Heart left ventricle (tissue), 16 donors: ENCODE data around the gene CRISPLD2. TPM values are rescaled to one million over a fixed set of nuclear protein-coding genes. Genes with fewer than 3 reads are reported as not detected.

Experiments
- ATAC-seq, 4 donors: fragments of 200-7000 bp; cut with Tn5 transposase; one replicate each; pipeline ENCODE4 v1.9.1; 2020 to 2022; ENCODE audit warnings: moderate library complexity in 4 of 4, mild to moderate bottlenecking in 3 of 4, moderate number of reproducible peaks in 1 of 4
- DNase-seq, 5 donors: peaks; one replicate each; pipeline ENCODE4 v3.0.0-alpha.2; 2020
- H3K27ac ChIP-seq, 12 donors: fragments of 200-600 bp; sonication (generic) in 4 of 12; one replicate each; pipeline versions ENCODE4 v1.5.0 to v1.8.0; 2016 to 2022; ENCODE audit warnings: mild to moderate bottlenecking in 2 of 12
- H3K27me3 ChIP-seq, 9 donors: fragments of 200-600 bp; sonication (generic) in 2 of 9; one replicate each; pipeline versions ENCODE4 v1.5.1 to v1.8.0; 2016 to 2022; ENCODE audit warnings: mild to moderate bottlenecking in 3 of 9
- H3K36me3 ChIP-seq, 9 donors: fragments of 200-600 bp; sonication (generic) in 2 of 9; one replicate each; pipeline versions ENCODE4 v1.5.0 to v1.8.0; 2018 to 2022; ENCODE audit warnings: mild to moderate bottlenecking in 2 of 9
- H3K4me1 ChIP-seq, 12 donors: fragments of 200-600 bp; sonication (generic) in 4 of 12; one replicate each; pipeline versions ENCODE4 v1.5.0 to v1.8.0; 2016 to 2022; ENCODE audit warnings: mild to moderate bottlenecking in 3 of 12
- H3K4me3 ChIP-seq, 12 donors: fragments of 200-600 bp; sonication (generic) in 4 of 12; one replicate each; pipeline versions ENCODE4 v1.5.0 to v1.8.0; 2017 to 2022; ENCODE audit warnings: mild to moderate bottlenecking in 9 of 12, moderate library complexity in 4 of 12
- H3K9me3 ChIP-seq, 12 donors: fragments of 200-600 bp; sonication (generic) in 4 of 12; one replicate each; pipeline versions ENCODE4 v1.5.0 to v1.8.0; 2016 to 2022; ENCODE audit warnings: mild to moderate bottlenecking in 1 of 12
- POLR2A ChIP-seq, 2 donors: fragments of 450-650 bp; IDR thresholded peaks; one replicate each; pipeline ENCODE4 v1.6.1; 2017; ENCODE audit warnings: antibody characterized with exemption in 2 of 2, mild to moderate bottlenecking in 2 of 2, moderate library complexity in 2 of 2
- WGBS, 4 donors: extraction: QIAGEN DNeasy Blood & Tissue Kit in 2 of 4; methylation state at CpG; one replicate each; pipeline versions ENCODE4 v1.1.5 to v1.1.7; 2013 to 2018; 5-methylcytosine and 5-hydroxymethylcytosine counted together
- intact Hi-C, 10 donors: fragments of 100-400 bp; cut with DNase I; formaldehyde crosslinking; loops; one replicate each; pipeline versions ENCODE4 v1.11.1 to v1.14.2; 2022
- polyA plus RNA-seq, 2 donors: library from polyadenylated mRNA; stranded (reverse); fragments of 200-250 nt; gene quantifications; one replicate each; pipeline ENCODE4 v1.2.3, GENCODE V29; 2013
- total RNA-seq, 9 donors: library from RNA; depleted of rRNA in 2 of 9; stranded (reverse); fragments of >200 nt in 2 of 9; fragmentation: NEBNext Ultra II Directional in 3 of 9; extraction: Animal tissue kit (Norgen Biotek cat#: 25700) in 3 of 9; gene quantifications; one replicate each; pipeline versions ENCODE4 v1.1.0 to v1.2.4, GENCODE V29; 2016 to 2023
- TF ChIP-seq, protein P1 (sequence below), 12 donors: fragments of 200-600 bp; sonication (generic) in 4 of 12; IDR thresholded peaks; one replicate each; pipeline versions ENCODE4 v1.5.0 to v1.8.0; 2018 to 2022; ENCODE audit warnings: antibody characterized with exemption in 12 of 12, mild to moderate bottlenecking in 5 of 12
- donor health status: ischemic (EF 13 %, LVEDD 7.1; RV severe dilation, severe dysfunction).
- donor health status: healthy with polysubstance abuse.
- donor health status: DM: no; HTN: yes; CAD: no.
- donor health status: DM: no; HTN: no; CAD: no.
- donor health status: ischemic (EF 25% LVEDD 6.9; RV normal size, moderate dysfunction).
- donor health status: ischemic (EF 25% LVEDD 5.7; RV mildly dilated, moderate dysfunction).
- donor health status: healthy.
- donor health status: DM: yes; HTN: yes; CAD: no.
- donor health status: ischemic (EF 35%, LVEDD 5.7; RV mildly dilated, moderate dysfunction).
- donor health status: nonischemic (EF 11% LVEDD 7.7; RV severe dilation, severe dysfunction).
- donor health status: DM: yes; HTN: yes; CAD: no.
- donor health status: PGD.
- donor health status: ischemic (EF 29% LVEDD 5.4; RV normal size, mild dysfunction).
- donor health status: nonischemic (EF 23%, LVEDD 6.1; RV moderate dilation, normal function).

CRISPLD2 gene
- total and polyA plus RNA-seq, 11 donors: 8.0 to 153 (median 12.9) TPM

DNA sequence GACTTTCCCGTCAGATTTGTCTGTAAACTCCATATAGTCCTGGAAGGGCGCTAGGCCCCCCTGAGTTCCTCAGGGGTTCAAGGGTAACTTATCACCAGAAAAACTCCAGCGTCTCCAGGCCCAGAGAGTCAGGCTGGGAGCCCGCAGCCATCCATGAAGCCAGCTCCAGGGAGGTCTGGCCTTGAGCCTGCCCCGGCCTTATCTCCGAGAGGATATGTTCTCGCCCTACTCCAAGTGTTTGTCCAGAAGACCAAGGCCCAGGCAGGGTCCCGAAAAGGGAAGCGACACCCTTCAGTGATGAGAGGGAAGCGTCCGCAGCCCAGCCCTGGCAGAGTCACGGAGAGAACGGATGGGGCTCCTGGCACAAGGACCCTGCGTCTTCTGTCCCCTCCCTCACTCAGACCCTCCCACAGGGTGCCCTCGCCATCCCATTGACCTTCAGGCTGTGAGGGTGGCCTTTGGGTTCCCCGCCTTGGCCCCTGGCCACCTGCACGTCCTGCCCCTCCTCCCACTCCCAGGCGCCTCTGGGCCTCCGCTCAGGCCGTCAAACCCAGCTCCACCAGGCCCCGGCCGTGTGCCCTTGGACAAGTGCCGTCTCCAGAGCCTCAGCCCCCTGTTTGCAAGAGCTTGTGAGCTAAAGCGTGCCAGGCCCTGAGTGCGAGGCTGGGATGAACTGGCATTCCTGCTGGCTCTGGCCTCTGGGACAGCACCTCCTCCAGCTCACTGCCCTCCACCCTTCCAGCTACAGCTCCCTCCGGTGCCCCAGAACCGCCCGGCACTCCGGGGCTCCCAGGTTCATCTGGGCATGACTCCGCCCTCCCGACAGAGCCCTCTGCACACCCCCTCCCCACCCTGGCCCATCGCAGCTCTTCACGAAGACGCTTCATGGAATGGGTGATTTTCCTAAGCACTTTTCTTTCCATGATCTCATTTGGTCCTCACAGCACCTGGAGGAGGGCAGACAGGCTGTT lies 108.1 kb downstream of the CRISPLD2 start:
- DNase-seq: peak in 1 of 5 donors; percentile 62
- H3K4me1 ChIP-seq: peaks cover 0 to 53% (median 27%) of the 10 kb centered on the region in 12 donors

DNA sequence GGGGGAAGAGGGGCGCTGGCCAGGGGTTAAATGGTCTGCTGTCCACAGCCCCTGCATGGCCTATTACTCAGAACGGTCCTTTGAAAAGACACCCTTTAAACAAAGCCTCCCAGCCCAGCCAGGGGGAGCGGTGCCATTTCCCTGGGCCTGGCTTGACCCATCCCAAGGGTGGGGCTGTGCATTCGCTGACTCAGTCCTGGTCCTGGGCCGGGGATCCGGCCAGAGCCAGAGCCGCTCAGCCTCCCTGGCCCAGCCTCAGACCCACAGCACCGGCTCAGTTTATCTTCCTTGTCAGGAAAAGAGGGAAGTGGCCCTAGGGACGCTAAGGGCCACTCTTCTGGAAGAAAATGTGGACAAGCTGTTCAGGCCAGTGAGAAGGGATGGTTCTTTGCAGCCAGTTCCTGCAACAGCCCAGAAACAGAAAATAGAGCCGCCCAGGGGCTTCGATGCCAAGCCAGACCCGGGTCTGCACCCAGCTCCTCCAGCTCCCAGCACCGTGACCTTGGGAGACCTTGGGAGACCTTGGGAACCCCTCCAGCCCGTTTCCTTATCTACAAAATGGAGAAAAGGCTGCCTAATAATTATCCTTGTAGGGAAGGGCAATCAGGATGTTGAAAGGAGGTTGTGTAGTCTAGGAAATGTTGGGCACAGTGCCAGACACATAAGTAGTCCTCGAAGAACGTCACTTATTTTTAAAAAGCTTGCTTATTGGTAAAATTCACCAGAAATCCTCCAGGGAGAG lies 109.1 kb downstream of the CRISPLD2 start:
- intact Hi-C loops: loop anchor here in 4 of 10 donors (5.0 to 10.0 kb wide), 3 partner anchors 38 to 94 kb away; no protein-coding TSS in a partner anchor
- no peak for TF ChIP-seq POLR2A (IDR thresholded peaks at IDR 0.05)
- TF ChIP-seq, protein P1, sequence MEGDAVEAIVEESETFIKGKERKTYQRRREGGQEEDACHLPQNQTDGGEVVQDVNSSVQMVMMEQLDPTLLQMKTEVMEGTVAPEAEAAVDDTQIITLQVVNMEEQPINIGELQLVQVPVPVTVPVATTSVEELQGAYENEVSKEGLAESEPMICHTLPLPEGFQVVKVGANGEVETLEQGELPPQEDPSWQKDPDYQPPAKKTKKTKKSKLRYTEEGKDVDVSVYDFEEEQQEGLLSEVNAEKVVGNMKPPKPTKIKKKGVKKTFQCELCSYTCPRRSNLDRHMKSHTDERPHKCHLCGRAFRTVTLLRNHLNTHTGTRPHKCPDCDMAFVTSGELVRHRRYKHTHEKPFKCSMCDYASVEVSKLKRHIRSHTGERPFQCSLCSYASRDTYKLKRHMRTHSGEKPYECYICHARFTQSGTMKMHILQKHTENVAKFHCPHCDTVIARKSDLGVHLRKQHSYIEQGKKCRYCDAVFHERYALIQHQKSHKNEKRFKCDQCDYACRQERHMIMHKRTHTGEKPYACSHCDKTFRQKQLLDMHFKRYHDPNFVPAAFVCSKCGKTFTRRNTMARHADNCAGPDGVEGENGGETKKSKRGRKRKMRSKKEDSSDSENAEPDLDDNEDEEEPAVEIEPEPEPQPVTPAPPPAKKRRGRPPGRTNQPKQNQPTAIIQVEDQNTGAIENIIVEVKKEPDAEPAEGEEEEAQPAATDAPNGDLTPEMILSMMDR (IDR thresholded peaks at IDR 0.05): peak in 1 of 12 donors; percentile 2
- peaks cover 0 to 54% (median 28%) of the 10 kb centered on the region in 12 donors for H3K4me1 ChIP-seq
- H3K27ac ChIP-seq: peak overlapping the region; percentile 10 to 82 (median 56)
- no peak overlapping the region for H3K4me3 ChIP-seq
- H3K36me3 ChIP-seq: no peaks in the 10 kb centered on the region
- no peaks in the 10 kb centered on the region for H3K27me3 ChIP-seq
- WGBS, 4 donors: 37 to 51% (median 41%) methylated on average over 15 to 16 of the region's 16 CpGs
- H3K9me3 ChIP-seq: peaks cover 0 to 5% (median 0%) of the 10 kb centered on the region in 12 donors
- DNase-seq (peak; percentile 69 to 87 (median 77)), ATAC-seq (peak; percentile 64 to 75 (median 68))

More for the DNA sequence above, 108.1 kb downstream of the CRISPLD2 start:
- ATAC-seq: peak in 2 of 4 donors; percentile 4 to 33
- H3K4me3 ChIP-seq: no peak overlapping the region
- intact Hi-C loops: loop anchor here in 4 of 10 donors (1.0 to 10.0 kb wide), 4 partner anchors 24 to 93 kb away; no protein-coding TSS in a partner anchor
- TF ChIP-seq POLR2A (IDR thresholded peaks at IDR 0.05): no peak
- TF ChIP-seq, protein P1 (IDR thresholded peaks at IDR 0.05): no peak
- H3K27ac ChIP-seq: peak overlapping the region in 11 of 12 donors; percentile 10 to 82 (median 54)
- H3K9me3 ChIP-seq: peaks cover 0 to 5% (median 0%) of the 10 kb centered on the region in 12 donors
- WGBS, 4 donors: 62 to 74% (median 67%) methylated on average over 32 to 34 of the region's 34 CpGs
- no peaks in the 10 kb centered on the region for H3K27me3 ChIP-seq
- H3K36me3 ChIP-seq: no peaks in the 10 kb centered on the region

DNA sequence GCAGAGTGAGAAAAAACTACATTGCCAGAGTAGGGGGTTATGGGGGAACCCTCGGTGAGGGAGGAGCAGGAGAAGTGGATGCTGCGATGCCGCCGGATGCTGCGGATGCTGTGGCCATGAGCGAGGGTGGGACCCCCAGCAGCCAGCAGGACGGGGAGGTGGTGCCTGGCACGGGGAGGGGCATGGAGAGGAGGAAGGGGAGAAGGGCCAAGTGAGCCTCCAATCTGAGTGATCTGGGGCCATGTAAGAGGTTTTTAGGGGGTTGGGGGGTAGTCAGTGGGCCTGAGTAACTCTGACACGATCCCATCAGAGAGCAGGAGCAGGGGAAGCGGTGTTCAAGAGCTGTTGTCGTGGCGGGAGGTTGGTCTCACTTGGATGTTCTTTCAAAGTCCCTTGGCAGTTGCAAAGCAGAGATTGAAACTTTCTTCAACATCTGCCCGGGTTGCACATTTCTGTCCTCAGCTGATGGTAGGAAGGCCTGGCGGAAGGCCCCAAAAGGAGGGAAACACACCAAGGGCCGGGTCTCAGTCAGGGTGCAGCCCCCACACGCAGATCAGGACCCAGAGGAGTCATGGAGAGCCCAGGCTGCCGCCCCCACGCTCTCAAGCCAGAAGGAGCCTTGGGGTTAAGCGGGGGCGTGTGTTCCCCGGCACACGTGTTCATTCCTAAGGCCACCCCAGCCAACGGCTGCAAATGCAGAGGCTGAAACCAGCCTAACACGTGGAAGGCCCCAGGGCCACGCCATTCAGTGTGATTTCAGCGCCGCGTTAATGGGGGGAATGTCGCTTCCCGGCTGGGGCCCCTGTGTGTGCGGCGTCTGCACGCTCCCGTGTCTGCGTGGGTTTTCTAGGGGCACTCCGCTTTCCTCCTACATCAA lies 109.9 kb downstream of the CRISPLD2 start:
- Histone ChIP-seq H3K4me3 (no peak overlapping the region), H3K27ac (peak overlapping the region in 9 of 12 donors; percentile 21 to 75 (median 57)), H3K9me3 (peaks cover 0 to 5% (median 0%) of the 10 kb centered on the region in 12 donors), H3K27me3 (no peaks in the 10 kb centered on the region), H3K4me1 (peaks cover 0 to 58% (median 33%) of the 10 kb centered on the region in 12 donors), H3K36me3 (no peaks in the 10 kb centered on the region)
- TF ChIP-seq POLR2A (IDR thresholded peaks at IDR 0.05): no peak
- TF ChIP-seq, protein P1 (IDR thresholded peaks at IDR 0.05): no peak
- WGBS, 4 donors: 69 to 76% (median 73%) methylated on average over 23 to 36 of the region's 36 CpGs
- ATAC-seq (peak in 1 of 4 donors; percentile 2), DNase-seq (peak in 1 of 5 donors; percentile 59)
- intact Hi-C loops: loop anchor here in 4 of 10 donors (5.0 to 10.0 kb wide), 3 partner anchors 38 to 95 kb away; no protein-coding TSS in a partner anchor
